Left lung (tissue), 10 donors: ENCODE results near the gene PANX2. TPM values are rescaled to one million over a fixed set of nuclear protein-coding genes. Genes with fewer than 3 reads are reported as not detected.

Experiments used
- ATAC-seq: fragments of 200-7000 bp; cut with Tn5 transposase; one replicate; pipeline ENCODE4 v1.9.1; 2020; ENCODE audit warnings: moderate library complexity
- DNase-seq, 4 donors: peaks; one replicate each; pipeline ENCODE4 v3.0.0-alpha.2; 2013 to 2020
- H3K27ac ChIP-seq, 2 donors: fragments of 200-600 bp; sonication (generic) in 1 of 2; one replicate each; pipeline versions ENCODE4 v1.5.0 to v1.8.0; 2020 to 2021
- H3K27me3 ChIP-seq, 2 donors: fragments of 200-600 bp; sonication (generic) in 1 of 2; one replicate each; pipeline versions ENCODE4 v1.5.0 to v1.8.0; 2020 to 2021
- H3K36me3 ChIP-seq, 2 donors: fragments of 200-600 bp; sonication (generic) in 1 of 2; one replicate each; pipeline versions ENCODE4 v1.5.0 to v1.8.0; 2020 to 2021
- H3K4me1 ChIP-seq, 2 donors: fragments of 200-600 bp; one replicate each; pipeline ENCODE4 v1.8.0; 2021
- H3K4me3 ChIP-seq, 2 donors: fragments of 200-600 bp; sonication (generic) in 1 of 2; one replicate each; pipeline versions ENCODE4 v1.5.0 to v1.8.0; 2020 to 2021; ENCODE audit warnings: mild to moderate bottlenecking in 1 of 2
- H3K9me3 ChIP-seq, 2 donors: fragments of 200-600 bp; sonication (generic) in 1 of 2; one replicate each; pipeline versions ENCODE4 v1.5.0 to v1.8.0; 2020 to 2021
- intact Hi-C, 2 donors: fragments of 100-400 bp; cut with DNase I; formaldehyde crosslinking; loops; one replicate each; pipeline versions ENCODE4 v1.11.2 to v1.14.2; 2022
- polyA plus RNA-seq, 6 donors: library from polyadenylated mRNA; unstranded; fragments of 120-200 nt; gene quantifications; one replicate each; pipeline ENCODE4 v1.2.1, GENCODE V29; 2013; ENCODE audit not compliant: insufficient read length in 6 of 6
- total RNA-seq, 2 donors: library from RNA; stranded (reverse); fragmentation: NEBNext Ultra II Directional; extraction: Animal tissue kit (Norgen Biotek cat#: 25700); gene quantifications; one replicate each; pipeline ENCODE4 v1.2.1, GENCODE V29; 2021
- TF ChIP-seq, protein P1 (sequence below), 2 donors: fragments of 200-600 bp; sonication (generic) in 1 of 2; IDR thresholded peaks; one replicate each; pipeline versions ENCODE4 v1.5.0 to v1.8.0; 2021; ENCODE audit warnings: antibody characterized with exemption in 2 of 2
- donor health status: DM: no; HTN: yes; CAD: no.
- donor health status: DM: no; HTN: no; CAD: no.

Gene PANX2
- total and polyA plus RNA-seq, 8 donors = 0.51 to 4.6 (median 0.65) TPM

GRCh38 chr22:50169181-50169759 is 1.3 kb upstream of the PANX2 start:
- intact Hi-C loops = no loop called here
- ATAC-seq (no peak), DNase-seq (peak in 1 of 4 donors; percentile 78)
- TF ChIP-seq, protein P1, sequence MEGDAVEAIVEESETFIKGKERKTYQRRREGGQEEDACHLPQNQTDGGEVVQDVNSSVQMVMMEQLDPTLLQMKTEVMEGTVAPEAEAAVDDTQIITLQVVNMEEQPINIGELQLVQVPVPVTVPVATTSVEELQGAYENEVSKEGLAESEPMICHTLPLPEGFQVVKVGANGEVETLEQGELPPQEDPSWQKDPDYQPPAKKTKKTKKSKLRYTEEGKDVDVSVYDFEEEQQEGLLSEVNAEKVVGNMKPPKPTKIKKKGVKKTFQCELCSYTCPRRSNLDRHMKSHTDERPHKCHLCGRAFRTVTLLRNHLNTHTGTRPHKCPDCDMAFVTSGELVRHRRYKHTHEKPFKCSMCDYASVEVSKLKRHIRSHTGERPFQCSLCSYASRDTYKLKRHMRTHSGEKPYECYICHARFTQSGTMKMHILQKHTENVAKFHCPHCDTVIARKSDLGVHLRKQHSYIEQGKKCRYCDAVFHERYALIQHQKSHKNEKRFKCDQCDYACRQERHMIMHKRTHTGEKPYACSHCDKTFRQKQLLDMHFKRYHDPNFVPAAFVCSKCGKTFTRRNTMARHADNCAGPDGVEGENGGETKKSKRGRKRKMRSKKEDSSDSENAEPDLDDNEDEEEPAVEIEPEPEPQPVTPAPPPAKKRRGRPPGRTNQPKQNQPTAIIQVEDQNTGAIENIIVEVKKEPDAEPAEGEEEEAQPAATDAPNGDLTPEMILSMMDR (IDR thresholded peaks at IDR 0.05) = no peak
- Histone ChIP-seq H3K4me1 (peaks cover 0 to 21% of the 10 kb centered on the region in 2 donors), H3K4me3 (peak overlapping the region in 1 of 2 donors; percentile 45), H3K9me3 (no peaks in the 10 kb centered on the region), H3K27me3 (peaks cover 18 to 47% of the 10 kb centered on the region in 2 donors), H3K27ac (no peak overlapping the region), H3K36me3 (no peaks in the 10 kb centered on the region)

- TF ChIP-seq, protein P1 (IDR thresholded peaks at IDR 0.05) = no peak
- H3K27me3 ChIP-seq = peaks cover 18 to 49% of the 10 kb centered on the region in 2 donors
- H3K9me3 ChIP-seq = no peaks in the 10 kb centered on the region
- peak; percentile 47 for ATAC-seq
- peak in 2 of 4 donors; percentile 47 to 88 for DNase-seq
- H3K4me3 ChIP-seq = peak overlapping the region; percentile 21 to 45
- H3K27ac ChIP-seq = no peak overlapping the region
- no peaks in the 10 kb centered on the region for H3K36me3 ChIP-seq
- intact Hi-C loops = no loop called here
- peaks cover 0 to 21% of the 10 kb centered on the region in 2 donors for H3K4me1 ChIP-seq
Measured at GRCh38 chr22:50169774-50170341, 673 bp upstream of the PANX2 start.

- no peak overlapping the region for H3K27ac ChIP-seq
- H3K9me3 ChIP-seq = no peaks in the 10 kb centered on the region
Measured at GRCh38 chr22:50171319-50171964, 911 bp downstream of the PANX2 start.

GRCh38 chr22:50171965-50172421 is 1.5 kb downstream of the PANX2 start:
- DNase-seq = peak in 2 of 4 donors; percentile 24 to 69
- H3K4me3 ChIP-seq = no peak overlapping the region
- intact Hi-C loops = no loop called here
- H3K27me3 ChIP-seq = peaks cover 18 to 53% of the 10 kb centered on the region in 2 donors
- H3K27ac ChIP-seq = no peak overlapping the region
- H3K4me1 ChIP-seq = peaks cover 0 to 21% of the 10 kb centered on the region in 2 donors
- H3K36me3 ChIP-seq = no peaks in the 10 kb centered on the region
- ATAC-seq = no peak
- no peaks in the 10 kb centered on the region for H3K9me3 ChIP-seq
- TF ChIP-seq, protein P1 (IDR thresholded peaks at IDR 0.05) = no peak

More at GRCh38 chr22:50171319-50171964, 911 bp downstream of the PANX2 start:
- ATAC-seq (no peak), DNase-seq (peak in 2 of 4 donors; percentile 33 to 69)
- peak overlapping the region in 1 of 2 donors; percentile 32 for H3K4me3 ChIP-seq
- peaks cover 0 to 21% of the 10 kb centered on the region in 2 donors for H3K4me1 ChIP-seq
- TF ChIP-seq, protein P1 (IDR thresholded peaks at IDR 0.05) = no peak
- H3K36me3 ChIP-seq = no peaks in the 10 kb centered on the region
- intact Hi-C loops = no loop called here
- peaks cover 18 to 49% of the 10 kb centered on the region in 2 donors for H3K27me3 ChIP-seq
